ENCODE measurements around the gene DIS3L2. TPM values are rescaled to one million over a fixed set of nuclear protein-coding genes. Genes with fewer than 3 reads are reported as not detected.

Gene DIS3L2
- total and polyA plus RNA-seq, 2 experiments from 2014 or later, result 9.3 to 15.6 TPM

- no peak for TF ChIP-seq EZH2 (IDR thresholded peaks at IDR 0.05; ENCODE audit: insufficient read depth, poor library complexity, severe bottlenecking)
- TF ChIP-seq EZH2phosphoT487 (IDR thresholded peaks at IDR 0.05; ENCODE audit: insufficient read depth, low read depth), result no peak
- no peaks in the 10 kb centered on the region for H3K9me3 ChIP-seq (ENCODE audit: low read depth)
Measured at GRCh38 chr2:232341739-232342126, 380.2 kb downstream of the DIS3L2 start.

DNA sequence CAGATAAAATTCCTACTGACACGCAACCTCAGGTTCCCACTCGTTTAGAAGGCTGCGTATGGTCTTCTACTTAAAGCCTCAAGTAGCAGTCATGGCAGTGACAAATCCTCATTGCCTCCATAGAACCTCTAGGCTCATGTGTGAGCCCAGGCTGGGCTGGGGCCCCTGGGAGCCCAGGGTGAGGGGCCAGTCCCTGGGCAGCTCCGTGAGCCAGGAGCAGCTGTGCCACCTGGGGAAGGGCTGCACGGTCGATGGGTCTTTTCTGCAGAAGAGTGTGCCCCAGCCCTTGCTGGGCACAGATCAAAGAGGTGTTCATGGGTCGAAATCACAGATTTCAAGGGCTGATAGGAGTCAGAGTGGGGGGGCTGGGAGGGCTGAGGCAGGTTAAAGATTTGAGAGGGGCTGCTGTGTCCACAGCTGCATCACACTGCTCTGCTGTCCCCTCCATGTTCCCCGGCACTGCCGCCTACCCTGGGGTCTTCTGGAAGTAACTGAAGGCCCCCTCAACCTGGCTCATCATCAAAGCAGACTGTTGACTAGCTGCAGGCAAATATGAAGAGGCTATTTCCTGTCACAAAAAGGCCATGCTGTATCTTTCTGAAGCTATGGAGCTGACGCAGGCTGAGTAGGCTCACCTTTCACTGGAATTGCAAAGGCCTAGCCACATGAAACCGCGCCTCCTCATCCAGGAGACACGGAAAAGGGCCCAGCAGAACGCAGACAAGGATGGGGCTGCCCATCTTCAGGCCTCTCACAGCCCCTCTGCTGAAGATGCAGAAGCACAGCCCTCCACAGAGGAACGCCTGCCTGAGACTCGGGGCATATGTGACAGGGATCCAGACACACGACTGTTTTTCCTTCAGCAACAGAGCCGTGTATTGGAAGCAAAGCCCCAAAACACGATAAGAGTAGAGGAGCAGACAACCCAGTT, 381.4 kb downstream of the DIS3L2 start:
- Histone ChIP-seq H3K4me1 (ENCODE audit: insufficient read depth) (no peaks in the 10 kb centered on the region), H3K27ac (no peak overlapping the region), H3K79me2 (ENCODE audit: insufficient read depth) (no peaks in the 10 kb centered on the region), H3K9ac (no peak overlapping the region), H3K36me3 (ENCODE audit: low read depth) (no peaks in the 10 kb centered on the region), H4K20me1 (ENCODE audit: insufficient read depth) (no peaks in the 10 kb centered on the region), H3K9me2 (ENCODE audit: insufficient read depth) (no peaks in the 10 kb centered on the region), H2AFZ (no peak overlapping the region), H3K4me2 (ENCODE audit: unreplicated experiment) (no peak overlapping the region), H3K27me3 (replicated peaks; ENCODE audit: insufficient read depth) (peaks cover 15% of the 10 kb centered on the region), H3K9me3 (ENCODE audit: low read depth) (no peaks in the 10 kb centered on the region), H3K4me3 (no peak overlapping the region), H3F3A (ENCODE audit: insufficient read depth) (no peaks in the 10 kb centered on the region)
- WGBS, 2 experiments (ENCODE audit: low coverage in 1 of 2, low lambda C conversion rate in 2 of 2, missing lambda C conversion rate in 2 of 2), result 50 to 51% methylated on average over 19 of the region's 19 CpGs
- in situ Hi-C loops (cut with MboI), result loop anchor here (10.0 kb wide), 1 partner anchor 92 kb away; no protein-coding TSS in a partner anchor
- no peak for DNase-seq
- TF ChIP-seq EZH2phosphoT487 (IDR thresholded peaks at IDR 0.05; ENCODE audit: insufficient read depth, low read depth) (no peak), EZH2 (IDR thresholded peaks at IDR 0.05; ENCODE audit: insufficient read depth, poor library complexity, severe bottlenecking) (no peak)

More at GRCh38 chr2:232341739-232342126, 380.2 kb downstream of the DIS3L2 start:
- WGBS, 2 experiments (ENCODE audit: low coverage in 1 of 2, low lambda C conversion rate in 2 of 2, missing lambda C conversion rate in 2 of 2), result 97 to 98% methylated on average over 4 of the region's 4 CpGs
- H4K20me1 ChIP-seq (ENCODE audit: insufficient read depth), result no peaks in the 10 kb centered on the region
- H2AFZ ChIP-seq, result no peak overlapping the region
- no peak overlapping the region for H3K4me3 ChIP-seq
- no peak overlapping the region for H3K27ac ChIP-seq
- no peaks in the 10 kb centered on the region for H3F3A ChIP-seq (ENCODE audit: insufficient read depth)
- 0 out of 2 replicates have a peak, but pooled peaks cover 5% of the 10 kb centered on the region for H3K27me3 ChIP-seq (replicated peaks; ENCODE audit: insufficient read depth)
- H3K36me3 ChIP-seq (ENCODE audit: low read depth), result no peaks in the 10 kb centered on the region
- no peaks in the 10 kb centered on the region for H3K79me2 ChIP-seq (ENCODE audit: insufficient read depth)
- no peaks in the 10 kb centered on the region for H3K4me1 ChIP-seq (ENCODE audit: insufficient read depth)
- H3K9me2 ChIP-seq (ENCODE audit: insufficient read depth), result no peaks in the 10 kb centered on the region
- H3K9ac ChIP-seq, result no peak overlapping the region
- DNase-seq, result no peak
- H3K4me2 ChIP-seq (ENCODE audit: unreplicated experiment), result no peak overlapping the region
- in situ Hi-C loops (cut with MboI), result loop anchor here (10.0 kb wide), 1 partner anchor 93 kb away; no protein-coding TSS in a partner anchor

DNA sequence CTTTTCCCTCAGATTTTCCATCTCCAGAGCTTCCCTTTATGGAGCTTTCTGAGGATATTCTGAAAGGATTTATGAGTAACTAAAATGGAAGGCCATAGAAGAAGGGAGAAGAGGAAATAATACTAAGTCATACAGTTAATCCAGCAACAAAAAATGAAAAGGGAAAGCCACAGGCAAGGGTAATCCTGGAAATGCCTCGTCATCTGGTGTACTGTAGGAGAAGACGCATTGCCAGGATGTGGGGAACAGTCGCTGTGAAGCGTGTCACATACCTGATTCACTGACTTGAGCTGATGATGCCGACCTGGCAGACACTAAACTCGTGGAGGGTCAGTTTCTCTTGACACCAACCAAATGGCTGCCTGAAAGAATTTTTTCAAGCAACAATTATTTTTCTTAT, 382.3 kb downstream of the DIS3L2 start:
- Histone ChIP-seq H3K27me3 (replicated peaks; ENCODE audit: insufficient read depth) (peaks cover 24% of the 10 kb centered on the region), H3K4me3 (no peak overlapping the region), H3K9me2 (ENCODE audit: insufficient read depth) (no peaks in the 10 kb centered on the region), H3K4me1 (ENCODE audit: insufficient read depth) (no peaks in the 10 kb centered on the region), H3K27ac (no peak overlapping the region), H3K36me3 (ENCODE audit: low read depth) (no peaks in the 10 kb centered on the region), H3F3A (ENCODE audit: insufficient read depth) (no peaks in the 10 kb centered on the region), H3K79me2 (ENCODE audit: insufficient read depth) (no peaks in the 10 kb centered on the region), H3K9ac (no peak overlapping the region), H4K20me1 (ENCODE audit: insufficient read depth) (no peaks in the 10 kb centered on the region), H3K9me3 (ENCODE audit: low read depth) (no peaks in the 10 kb centered on the region), H2AFZ (no peak overlapping the region), H3K4me2 (ENCODE audit: unreplicated experiment) (no peak overlapping the region)
- 28 to 41% methylated on average over 6 of the region's 6 CpGs for WGBS, 2 experiments (ENCODE audit: low coverage in 1 of 2, low lambda C conversion rate in 2 of 2, missing lambda C conversion rate in 2 of 2)
- peak; percentile 47 for DNase-seq
- no peak for TF ChIP-seq EZH2phosphoT487 (IDR thresholded peaks at IDR 0.05; ENCODE audit: insufficient read depth, low read depth)
- TF ChIP-seq EZH2 (IDR thresholded peaks at IDR 0.05; ENCODE audit: insufficient read depth, poor library complexity, severe bottlenecking), result no peak
- in situ Hi-C loops (cut with MboI), result loop anchor here (10.0 kb wide), 1 partner anchor 91 kb away; no protein-coding TSS in a partner anchor

GRCh38 chr2:232345251-232345650, 383.7 kb downstream of the DIS3L2 start:
- Histone ChIP-seq H3K9ac (no peak overlapping the region), H3K9me3 (ENCODE audit: low read depth) (no peaks in the 10 kb centered on the region), H4K20me1 (ENCODE audit: insufficient read depth) (no peaks in the 10 kb centered on the region), H3K4me3 (no peak overlapping the region), H3K27ac (no peak overlapping the region), H3K79me2 (ENCODE audit: insufficient read depth) (no peaks in the 10 kb centered on the region), H3K4me1 (ENCODE audit: insufficient read depth) (no peaks in the 10 kb centered on the region), H3K9me2 (ENCODE audit: insufficient read depth) (no peaks in the 10 kb centered on the region), H3K36me3 (ENCODE audit: low read depth) (no peaks in the 10 kb centered on the region), H3K27me3 (replicated peaks; ENCODE audit: insufficient read depth) (peaks cover 33% of the 10 kb centered on the region), H3F3A (ENCODE audit: insufficient read depth) (no peaks in the 10 kb centered on the region), H2AFZ (no peak overlapping the region), H3K4me2 (ENCODE audit: unreplicated experiment) (no peak overlapping the region)
- no peak for DNase-seq
- in situ Hi-C loops (cut with MboI), result loop anchor here (10.0 kb wide), 1 partner anchor 90 kb away; no protein-coding TSS in a partner anchor
- 89% methylated on average over 4 to 8 of the region's 8 CpGs for whole genome bisulfite sequencing, 2 experiments (ENCODE audit: low coverage in 1 of 2, low lambda C conversion rate in 2 of 2, missing lambda C conversion rate in 2 of 2)
- no peak for TF ChIP-seq EZH2phosphoT487 (IDR thresholded peaks at IDR 0.05; ENCODE audit: insufficient read depth, low read depth)
- TF ChIP-seq EZH2 (IDR thresholded peaks at IDR 0.05; ENCODE audit: insufficient read depth, poor library complexity, severe bottlenecking), result no peak
